SK-N-MC (cell line): Measurements from ENCODE around the gene CFAP161.

ENCODE experiments used
- DNase-seq: peaks from one replicate; pipeline ENCODE4 v3.0.0-alpha.2; 2011; ENCODE audit warnings: low read depth, low spot score
- H3K27ac ChIP-seq: fragments of 200-600 bp; sonication (generic); 2 replicates; pipeline ENCODE4 v1.5.1; 2016; ENCODE audit warnings: mixed run types
- H3K36me3 ChIP-seq: fragments of 200-600 bp; sonication (generic); 2 replicates; pipeline ENCODE4 v1.6.1; 2017; ENCODE audit warnings: antibody characterized with exemption, low read length, mixed read lengths; ENCODE audit not compliant: insufficient read depth
- H3K4me3 ChIP-seq: fragments of 200-600 bp; sonication (generic); 2 replicates; pipeline ENCODE4 v1.5.1; 2016
- H3K9ac ChIP-seq: fragments of 200-600 bp; sonication (generic); 2 replicates; pipeline ENCODE4 v1.8.0; 2017; ENCODE audit warnings: mixed run types, mixed read lengths; ENCODE audit not compliant: insufficient read length
- H3K9me3 ChIP-seq: fragments of 200-600 bp; sonication (generic); 2 replicates; pipeline ENCODE4 v1.6.1; 2017; ENCODE audit warnings: low read depth, mild to moderate bottlenecking, antibody characterized with exemption, low read length, moderate library complexity, mixed read lengths
- EZH2 ChIP-seq: fragments of 200-600 bp; sonication (generic); IDR thresholded peaks from one replicate; pipeline ENCODE4 v1.6.1; 2017; ENCODE audit warnings: antibody characterized with exemption
- FOXP2 ChIP-seq: optimal IDR thresholded peaks from 2 replicates; pipeline ENCODE3; 2011; ENCODE audit warnings: mild to moderate bottlenecking, moderate library complexity; ENCODE audit not compliant: insufficient read depth; ENCODE audit errors: extremely low read length, control extremely low read depth
- POLR2AphosphoS5 ChIP-seq: IDR thresholded peaks from 2 replicates; pipeline ENCODE4 v1.6.1; 2012; ENCODE audit warnings: mild to moderate bottlenecking, low read depth, low read length, borderline replicate concordance

Gene CFAP161

GRCh38 chr15:81133782-81134461 lies at the start of gene CFAP161:
CFAP161 (plus strand) TSS chr15:81134270; CDS start chr15:81134330, 60 bp downstream.
- DNase-seq, result no peak
- TF ChIP-seq POLR2AphosphoS5 (no peak), EZH2 (no peak), FOXP2 (no peak)
- H3K27ac ChIP-seq, result no peak within 1 kb of the TSS
- H3K9ac ChIP-seq, result no peak within 1 kb of the TSS
- no peaks in the 10 kb centered on the region for H3K9me3 ChIP-seq
- H3K36me3 ChIP-seq, result no peaks in the 10 kb centered on the region
- H3K4me3 ChIP-seq, result no peak within 1 kb of the TSS

- Histone ChIP-seq H3K36me3 (no peaks in the 10 kb centered on the region), H3K9me3 (no peaks in the 10 kb centered on the region), H3K4me3 (no peak overlapping the region), H3K27ac (no peak overlapping the region), H3K9ac (no peak overlapping the region)
- no peak for DNase-seq
- TF ChIP-seq FOXP2 (no peak), EZH2 (no peak), POLR2AphosphoS5 (no peak)
Observed at GRCh38 chr15:81084716-81085115, 49.4 kb upstream of the CFAP161 start.

GRCh38 chr15:81085213-81085612 lies 48.9 kb upstream of the CFAP161 start:
- no peaks in the 10 kb centered on the region for H3K9me3 ChIP-seq
- DNase-seq, result no peak
- no peaks in the 10 kb centered on the region for H3K36me3 ChIP-seq
- no peak overlapping the region for H3K9ac ChIP-seq
- TF ChIP-seq EZH2 (no peak), POLR2AphosphoS5 (no peak), FOXP2 (no peak)
- no peak overlapping the region for H3K4me3 ChIP-seq
- no peak overlapping the region for H3K27ac ChIP-seq

GRCh38 chr15:81085898-81086297 lies 48.2 kb upstream of the CFAP161 start:
- H3K36me3 ChIP-seq, result no peaks in the 10 kb centered on the region
- H3K9ac ChIP-seq, result no peak overlapping the region
- no peak overlapping the region for H3K27ac ChIP-seq
- H3K9me3 ChIP-seq, result no peaks in the 10 kb centered on the region
- no peak overlapping the region for H3K4me3 ChIP-seq
- DNase-seq, result no peak
- TF ChIP-seq EZH2, result no peak
- TF ChIP-seq FOXP2, result no peak
- no peak for TF ChIP-seq POLR2AphosphoS5

- Histone ChIP-seq H3K36me3 (no peaks in the 10 kb centered on the region), H3K4me3 (no peak overlapping the region), H3K27ac (no peak overlapping the region), H3K9me3 (no peaks in the 10 kb centered on the region), H3K9ac (no peak overlapping the region)
- no peak for TF ChIP-seq POLR2AphosphoS5
- no peak for TF ChIP-seq EZH2
- DNase-seq, result no peak
Observed at GRCh38 chr15:81087066-81087465, 47.0 kb upstream of the CFAP161 start.

- DNase-seq, result no peak
- Histone ChIP-seq H3K9ac (no peak overlapping the region), H3K27ac (no peak overlapping the region), H3K4me3 (no peak overlapping the region), H3K36me3 (no peaks in the 10 kb centered on the region), H3K9me3 (no peaks in the 10 kb centered on the region)
- TF ChIP-seq EZH2 (no peak), FOXP2 (no peak), POLR2AphosphoS5 (no peak)
Observed at GRCh38 chr15:81087694-81088093, 46.4 kb upstream of the CFAP161 start.

- no peak overlapping the region for H3K27ac ChIP-seq
- H3K9ac ChIP-seq, result no peak overlapping the region
- no peaks in the 10 kb centered on the region for H3K36me3 ChIP-seq
- no peak overlapping the region for H3K4me3 ChIP-seq
- no peak for DNase-seq
- H3K9me3 ChIP-seq, result no peaks in the 10 kb centered on the region
- no peak for TF ChIP-seq FOXP2
- no peak for TF ChIP-seq EZH2
- TF ChIP-seq POLR2AphosphoS5, result no peak
Observed at GRCh38 chr15:81088470-81089013, 45.5 kb upstream of the CFAP161 start.

GRCh38 chr15:81091889-81092558 lies 42.0 kb upstream of the CFAP161 start:
- no peak for DNase-seq
- H3K27ac ChIP-seq, result no peak overlapping the region
- no peaks in the 10 kb centered on the region for H3K9me3 ChIP-seq
- H3K9ac ChIP-seq, result no peak overlapping the region
- no peak overlapping the region for H3K4me3 ChIP-seq
- TF ChIP-seq EZH2 (no peak), FOXP2 (no peak), POLR2AphosphoS5 (no peak)
- H3K36me3 ChIP-seq, result no peaks in the 10 kb centered on the region
